NCI-H510A (cell line): Measurements from ENCODE around the gene ZNF195.
A peak's percentile ranks its signal among the peaks of the same experiment; 100 is the strongest.
"Not testable (repeated sequence)": the region's sequence is repeated elsewhere in the genome, so short reads cannot be mapped to it uniquely, and the experiment has no call there.

Experiments used
- DNase-seq: peaks from one replicate; lab custom pipeline; 2025; lab: John Stamatoyannopoulos, UW

The ZNF195 gene

GRCh38 chr11:3378426-3379423, at the start of gene ZNF195:
Gene ZNF195 (minus strand): TSS chr11:3379146. CDS start chr11:3379040, 106 bp downstream.
- peak; percentile 87 for DNase-seq

DNA sequence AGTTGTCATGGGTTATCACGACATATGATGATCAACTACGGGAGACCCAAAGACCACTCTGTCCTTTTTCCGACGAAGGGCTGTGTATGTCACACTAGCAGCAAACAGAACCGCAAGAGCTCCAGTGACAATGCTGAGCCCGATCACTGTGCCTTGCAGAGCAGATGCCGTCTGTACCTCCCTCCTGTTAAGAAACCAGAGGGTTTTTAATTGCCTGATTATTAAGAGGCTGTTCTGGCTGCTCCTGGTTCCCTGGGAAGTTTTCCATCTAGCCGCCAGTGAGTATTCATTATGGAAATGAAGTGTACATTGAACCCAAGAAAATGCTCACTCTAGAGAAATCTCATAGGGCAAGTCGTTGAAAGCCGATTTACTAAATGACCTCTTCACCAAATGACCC, 49.1 kb upstream of the ZNF195 start:
- DNase-seq: not testable (repeated sequence)

DNA sequence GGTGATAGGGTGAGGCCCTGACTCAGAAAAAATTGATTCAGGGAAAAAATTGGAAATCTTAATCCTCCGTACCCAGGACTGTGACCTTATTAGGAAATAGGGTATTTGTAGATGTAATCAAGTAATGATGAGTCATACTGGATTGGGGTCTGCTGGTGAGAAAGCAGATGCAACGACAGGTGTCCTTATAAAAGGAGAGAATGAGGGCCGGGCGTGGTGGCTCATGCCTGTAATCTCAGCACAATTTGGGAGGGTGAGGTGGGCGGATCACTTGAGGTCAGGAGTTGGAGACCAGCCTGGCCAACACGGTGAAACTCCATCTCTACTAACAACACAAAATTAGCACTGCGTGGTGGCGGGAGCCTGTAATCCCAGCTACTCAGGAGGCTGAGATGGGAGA, 47.6 kb upstream of the ZNF195 start:
- DNase-seq: not testable (repeated sequence)

- not testable (repeated sequence) for DNase-seq
Observed at GRCh38 chr11:3423928-3424327, 45.0 kb upstream of the ZNF195 start.

DNA sequence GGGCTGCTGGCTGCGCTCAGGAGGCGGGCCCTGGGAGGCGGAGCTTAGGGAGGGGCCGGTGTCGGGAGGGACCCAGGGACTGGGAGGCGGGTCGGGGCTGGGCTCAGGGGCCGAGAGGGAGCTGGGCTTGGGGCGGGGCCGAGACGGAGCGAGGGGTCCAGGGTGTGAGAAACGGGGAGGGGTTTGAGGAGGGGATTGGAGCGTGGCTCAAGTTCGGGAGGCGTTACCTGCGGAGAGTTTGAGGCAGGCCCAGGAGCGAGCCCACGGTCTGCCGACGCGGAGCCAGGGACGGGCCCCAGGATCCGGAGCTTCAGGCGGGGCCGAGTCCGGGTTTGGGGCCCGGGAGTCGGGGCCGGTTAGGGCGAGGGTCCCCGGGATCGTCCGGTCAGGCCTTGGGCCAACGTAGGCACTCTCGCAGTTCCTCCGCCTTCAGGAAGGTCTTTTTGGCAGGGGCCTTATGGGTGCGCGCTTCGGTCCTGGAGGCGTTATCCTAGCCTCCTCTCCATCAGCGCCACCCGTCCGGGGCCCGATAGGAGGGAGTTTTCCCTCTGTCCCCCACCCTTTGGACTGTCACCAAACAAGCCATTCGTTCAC, 44.3 kb upstream of the ZNF195 start:
- not testable (repeated sequence) for DNase-seq

GRCh38 chr11:3422380-3423137, 43.6 kb upstream of the ZNF195 start:
- DNase-seq: peak; percentile 93

DNA sequence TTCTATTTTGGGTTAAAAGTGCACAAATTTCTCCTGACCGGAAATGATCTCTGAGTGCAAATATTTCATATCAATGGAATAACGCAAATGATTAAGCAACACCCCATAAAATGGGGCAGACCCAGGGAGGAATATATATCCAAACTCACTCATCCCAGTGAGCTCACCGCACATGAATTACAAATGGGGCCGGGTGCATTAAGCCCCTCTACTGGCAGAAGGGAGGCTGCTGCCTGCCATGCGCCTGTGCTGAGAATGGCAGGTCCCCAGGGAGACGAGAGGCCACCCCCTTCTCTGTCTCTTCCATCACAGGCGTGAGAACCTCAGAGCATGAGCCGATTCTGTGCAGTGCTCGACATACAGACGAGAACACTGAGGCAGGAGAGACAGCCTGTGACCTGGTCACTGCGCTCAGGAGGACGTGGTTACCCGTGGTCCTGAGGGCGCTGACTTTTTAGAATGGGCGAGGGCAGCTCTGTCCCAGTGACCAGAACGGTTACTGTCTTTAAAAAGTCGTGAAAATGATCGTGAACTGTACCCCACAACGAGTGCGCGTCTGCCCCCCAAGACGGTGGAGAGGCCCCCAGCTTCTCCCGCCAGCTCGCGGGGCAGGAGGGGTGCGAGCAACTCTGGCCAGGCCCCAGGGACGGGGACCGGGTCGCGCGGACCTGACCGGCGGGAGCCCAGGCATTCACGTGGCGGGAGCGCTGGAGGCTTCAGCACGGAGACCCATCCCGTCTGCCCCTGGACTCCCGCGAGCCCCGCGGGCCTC, 42.8 kb upstream of the ZNF195 start:
- DNase-seq: not testable (repeated sequence)

GRCh38 chr11:3420281-3421042, 41.5 kb upstream of the ZNF195 start:
- not testable (repeated sequence) for DNase-seq

- not testable (repeated sequence) for DNase-seq
Observed at GRCh38 chr11:3419496-3419895, 40.5 kb upstream of the ZNF195 start.

DNA sequence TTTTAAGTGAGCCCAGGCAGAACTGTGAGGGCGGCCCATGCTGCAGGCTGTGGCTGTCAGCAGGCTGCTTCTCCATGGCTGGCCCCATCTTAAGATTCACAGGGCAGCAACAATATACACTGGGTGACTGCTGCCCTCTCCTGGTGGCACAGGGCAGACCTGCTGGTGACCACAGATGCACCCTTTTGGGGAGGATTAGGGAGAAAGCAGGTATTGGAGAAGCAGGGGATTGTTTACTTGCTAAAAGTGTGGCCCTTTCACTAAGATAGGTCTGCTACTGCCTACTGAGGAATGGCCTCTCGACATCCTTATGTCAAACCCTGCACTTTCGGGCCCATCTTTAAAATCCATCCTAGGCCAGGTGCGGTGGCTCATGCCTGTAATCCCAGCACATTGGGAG, 38.1 kb upstream of the ZNF195 start:
- not testable (repeated sequence) for DNase-seq

- DNase-seq: not testable (repeated sequence)
Observed at GRCh38 chr11:3415301-3415700, 36.4 kb upstream of the ZNF195 start.

GRCh38 chr11:3413666-3414065, 34.7 kb upstream of the ZNF195 start:
- DNase-seq: not testable (repeated sequence)

- no peak for DNase-seq
Observed at GRCh38 chr11:3412837-3413236, 33.9 kb upstream of the ZNF195 start.

GRCh38 chr11:3408722-3409121, 29.8 kb upstream of the ZNF195 start:
- DNase-seq: not testable (repeated sequence)

DNA sequence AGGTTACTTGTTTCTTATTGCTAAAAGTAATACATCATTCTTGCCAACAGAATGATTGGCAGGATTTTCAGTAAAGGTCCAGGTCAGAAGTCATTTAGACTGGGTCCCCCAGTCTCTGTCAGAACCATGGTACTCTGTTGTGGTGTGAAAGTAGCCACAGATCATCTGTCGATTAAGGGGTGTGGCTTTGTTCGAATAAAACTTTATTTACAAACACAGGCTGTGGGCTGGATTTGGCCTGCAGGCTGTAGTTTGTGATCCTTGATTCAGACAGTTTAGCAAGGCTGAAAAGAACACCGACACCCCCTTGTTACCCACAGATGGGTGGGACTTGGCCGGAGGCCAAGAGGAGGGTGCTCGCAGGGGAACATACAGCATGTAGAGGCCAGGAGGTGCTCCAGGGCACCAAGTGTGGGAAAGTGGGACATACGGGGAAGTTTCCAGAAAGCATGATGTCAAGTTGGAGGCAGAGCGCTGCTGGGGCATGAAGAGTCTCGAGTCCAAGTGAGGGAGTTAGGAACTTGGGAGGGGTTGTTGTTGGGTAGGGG, 29.2 kb upstream of the ZNF195 start:
- DNase-seq: not testable (repeated sequence)

- not testable (repeated sequence) for DNase-seq
Observed at GRCh38 chr11:3406937-3407336, 28.0 kb upstream of the ZNF195 start.

DNA sequence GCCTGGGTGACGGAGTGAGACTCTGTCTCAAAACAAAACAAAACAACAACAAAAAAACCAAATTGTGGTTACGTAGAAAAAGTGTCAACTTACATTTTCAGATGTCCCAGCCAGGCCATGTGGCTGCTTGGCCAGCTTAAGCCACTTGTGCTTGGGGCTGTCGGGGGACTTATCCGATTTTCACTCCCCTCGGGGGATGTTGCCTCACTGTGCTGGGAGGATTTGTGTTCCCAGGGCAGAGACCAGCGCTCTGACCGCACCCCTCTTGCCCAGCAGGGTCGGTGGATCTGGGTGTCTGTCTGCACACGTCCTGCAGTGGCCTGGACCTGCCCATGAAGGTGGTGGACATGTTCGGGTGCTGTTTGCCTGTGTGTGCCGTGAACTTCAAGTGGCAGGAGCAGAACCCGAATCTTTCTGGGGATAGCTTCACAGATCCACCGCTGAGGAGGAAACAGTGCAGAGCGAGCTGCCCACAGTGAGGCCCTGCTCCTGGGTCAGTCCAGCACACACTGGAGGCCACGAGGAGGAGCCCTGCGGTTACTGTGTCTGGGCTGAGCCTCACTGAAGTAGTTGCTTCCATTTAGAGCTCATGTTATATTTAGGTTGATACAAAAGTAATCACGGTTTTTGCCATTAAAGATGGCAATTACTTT, 27.4 kb upstream of the ZNF195 start:
- DNase-seq: not testable (repeated sequence)

GRCh38 chr11:3404076-3404925, 25.4 kb upstream of the ZNF195 start:
- DNase-seq: not testable (repeated sequence)

DNA sequence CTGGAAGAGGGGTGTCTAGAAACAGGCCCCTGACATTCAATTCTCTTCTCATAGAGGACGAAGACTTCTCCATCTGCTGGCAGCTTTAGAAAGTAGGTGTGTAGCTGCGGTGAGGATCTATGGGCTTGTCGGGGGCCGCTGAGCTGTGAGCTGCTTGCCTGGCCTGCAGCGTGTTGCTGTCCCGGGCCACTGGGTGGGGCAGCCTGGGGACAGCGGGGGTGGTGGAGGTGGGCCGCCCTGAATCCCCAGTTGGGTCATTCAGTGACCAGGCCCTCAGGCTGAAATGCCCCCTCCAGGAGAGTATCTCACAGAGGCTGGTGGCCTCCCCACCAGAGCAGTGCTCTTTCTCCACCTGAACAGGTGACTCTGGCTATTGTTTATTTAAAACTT, 23.9 kb upstream of the ZNF195 start:
- DNase-seq: not testable (repeated sequence)
